HepG2 (cell line): ENCODE results near the gene FOLR2. TPM values are rescaled to one million over a fixed set of nuclear protein-coding genes. Genes with fewer than 3 reads are reported as not detected.

ENCODE experiments used
- ATAC-seq: fragments of 200-7000 bp; cut with Tn5 transposase; 3 replicates; pipeline ENCODE4 v1.9.1; 2020; ENCODE audit warnings: mild to moderate bottlenecking, moderate library complexity
- BruUV-seq: library from RNA; stranded (reverse); fragments of 400-500 nt; replicated peaks from 2 replicates; lab custom pipeline; 2021; lab: Mats Ljungman, UMichigan
- CTCF ChIA-PET: fragments of 300-600 bp; formaldehyde crosslinking; extraction: SDS; loops from one replicate; lab custom pipeline; 2021; ENCODE audit warnings: low total read pairs, inconsistent platforms, low intra/inter-chr PET ratio; lab: Yijun Ruan, JAX
- POLR2A ChIA-PET: fragments of 350-600 bp; sonication (Branson Sonifier 250); formaldehyde crosslinking; loops from one replicate; lab custom pipeline; 2020; ENCODE audit warnings: antibody characterized with exemption, inconsistent platforms; lab: Yijun Ruan, JAX
- DNase-seq: peaks from one replicate; pipeline ENCODE4 v3.0.0-alpha.2; 2015; ENCODE audit warnings: low spot score
- FAIRE-seq: peaks from 3 replicates; lab custom pipeline; 2011; peaks lifted over from hg19 to GRCh38; lab: Jason Lieb, UNC
- H2AFZ ChIP-seq: one replicate; pipeline ENCODE4 v1.6.1; 2011; ENCODE audit warnings: low read length, inconsistent platforms
- H3K27ac ChIP-seq: fragments of 300-600 bp; 3 replicates; pipeline ENCODE4 v1.8.0; 2011; ENCODE audit warnings: mixed run types, mild to moderate bottlenecking, mixed read lengths, low read length, inconsistent platforms; ENCODE audit not compliant: insufficient read depth; ENCODE audit errors: extremely low read length
- H3K27me3 ChIP-seq, 2 experiments: fragments of 200-600 bp in 1 of 2; 2 replicates in 1 of 2; 3 replicates in 1 of 2; pipeline versions ENCODE4 v1.6.0 to v1.8.0; 2011; ENCODE audit warnings: low read length in 2 of 2, mild to moderate bottlenecking in 2 of 2, moderate library complexity in 2 of 2, inconsistent platforms in 1 of 2; ENCODE audit not compliant: insufficient read depth in 2 of 2, control insufficient read depth in 1 of 2
- H3K36me3 ChIP-seq, 2 experiments: fragments of 200-600 bp in 1 of 2; replicated peaks in 1 of 2; 2 replicates in 1 of 2; 3 replicates in 1 of 2; pipeline versions ENCODE4 v1.5.1 to v1.8.0; 2011; ENCODE audit warnings: low read length in 2 of 2, inconsistent platforms in 1 of 2; ENCODE audit not compliant: insufficient read depth in 2 of 2, control insufficient read depth in 1 of 2
- H3K4me1 ChIP-seq: 2 replicates; pipeline ENCODE4 v1.5.1; 2012; ENCODE audit warnings: low read length, inconsistent platforms; ENCODE audit not compliant: insufficient read depth
- H3K4me2 ChIP-seq: 2 replicates; pipeline ENCODE4 v1.6.0; 2011; ENCODE audit warnings: low read depth, low read length, inconsistent platforms
- H3K4me3 ChIP-seq, 3 experiments: fragments of 200-600 bp in 1 of 3; sonication (generic), shearing (Covaris generic) in 1 of 3; replicated peaks in 1 of 3; 2 replicates each; pipeline ENCODE4 v1.5.1; 2011 to 2016; ENCODE audit warnings: low read length in 3 of 3, inconsistent platforms in 2 of 3, low read depth in 2 of 3, mild to moderate bottlenecking in 2 of 3, control low read depth in 1 of 3, mixed read lengths in 1 of 3; ENCODE audit not compliant: insufficient read depth in 1 of 3
- H3K79me2 ChIP-seq: one replicate; pipeline ENCODE4 v1.6.1; 2011; ENCODE audit warnings: low read length, inconsistent platforms; ENCODE audit not compliant: insufficient read depth
- H3K9ac ChIP-seq: 2 replicates; pipeline ENCODE4 v1.6.0; 2011; ENCODE audit warnings: mild to moderate bottlenecking, low read depth, low read length, inconsistent platforms; ENCODE audit not compliant: insufficient read depth
- H3K9me3 ChIP-seq: 2 replicates; pipeline ENCODE4 v1.5.1; 2012; ENCODE audit warnings: mild to moderate bottlenecking, low read length
- H4K20me1 ChIP-seq: 2 replicates; pipeline ENCODE4 v1.6.0; 2011; ENCODE audit warnings: inconsistent platforms, mild to moderate bottlenecking, low read length, moderate library complexity; ENCODE audit not compliant: insufficient read depth
- RXRA ChIP-seq: sonication (generic); formaldehyde crosslinking; IDR thresholded peaks from 2 replicates; pipeline ENCODE4 v1.5.1; 2020; ENCODE audit warnings: missing genetic modification reagents
- TCF7 ChIP-seq: sonication (generic); IDR thresholded peaks from 2 replicates; pipeline ENCODE4 v1.6.1; 2016; ENCODE audit warnings: antibody characterized with exemption, low read depth
- ZBTB2 ChIP-seq: sonication (generic); formaldehyde crosslinking; IDR thresholded peaks from 2 replicates; pipeline ENCODE4 v1.8.0; 2022; ENCODE audit warnings: low read depth, missing genetic modification reagents
- ZNF7 ChIP-seq: IDR thresholded peaks from 2 replicates; pipeline ENCODE4 v1.6.1; 2016; ENCODE audit warnings: missing biosample characterization, missing genetic modification reagents
- ZNF746 ChIP-seq: sonication (generic); formaldehyde crosslinking; IDR thresholded peaks from 2 replicates; pipeline ENCODE4 v1.8.0; 2022; ENCODE audit warnings: mild to moderate bottlenecking, missing genetic modification reagents
- ZNF75D ChIP-seq: sonication (generic); formaldehyde crosslinking; IDR thresholded peaks from 2 replicates; pipeline ENCODE4 v1.8.1; 2023; ENCODE audit warnings: missing genetic modification reagents, mild to moderate bottlenecking, borderline replicate concordance
- WGBS: methylation state at CpG from one replicate; pipeline ENCODE4 v1.1.6; 2017; ENCODE audit warnings: low lambda C conversion rate; 5-methylcytosine and 5-hydroxymethylcytosine counted together
- in situ Hi-C: cut with HindIII; loops from 2 replicates; pipeline ENCODE4 v1.10.0; 2017; ENCODE audit warnings: low pct_unique_long_range_greater_than_20kb; ENCODE audit not compliant: extremely low pct_ligation_motif_present
- intact Hi-C: fragments of 100-400 bp; cut with micrococcal nuclease; formaldehyde crosslinking; loops from one replicate; pipeline ENCODE4 v1.10.0; 2022; ENCODE audit not compliant: unreplicated experiment
- polyA plus RNA-seq, 8 experiments: library from polyadenylated mRNA; depleted of rRNA in 3 of 8; stranded (reverse) in 7 of 8; unstranded in 1 of 8; fragments of >200 nt; fragmentation: Illumina TruSeq in 4 of 8; extraction: Trizol in 4 of 8; gene quantifications; 2 replicates each; pipeline versions ENCODE4 v1.2.1 to v1.2.3, GENCODE V29; 2011 to 2016; ENCODE audit warnings: low read depth in 4 of 8, missing spikeins in 1 of 8, mixed read lengths in 1 of 8; ENCODE audit not compliant: insufficient read depth in 1 of 8
- total RNA-seq, 5 experiments: library from RNA; depleted of rRNA; stranded (reverse); fragments of >200 nt; fragmentation: Illumina TruSeq; extraction: Trizol; gene quantifications; 2 replicates each; pipeline ENCODE4 v1.2.3, GENCODE V29; 2016; ENCODE audit warnings: low read depth in 1 of 5
- TF ChIP-seq, protein P1 (sequence below): sonication (generic); formaldehyde crosslinking; IDR thresholded peaks from 2 replicates; pipeline ENCODE4 v1.8.0; 2022; ENCODE audit warnings: missing genetic modification reagents, low read depth, mild to moderate bottlenecking, borderline replicate concordance

Gene FOLR2
- total and polyA plus RNA-seq, 2 of the 13 experiments (the other 11 are each of a cell fraction or from before 2014, with no cell fraction given), result 0.09 TPM; not detected in 1

DNA sequence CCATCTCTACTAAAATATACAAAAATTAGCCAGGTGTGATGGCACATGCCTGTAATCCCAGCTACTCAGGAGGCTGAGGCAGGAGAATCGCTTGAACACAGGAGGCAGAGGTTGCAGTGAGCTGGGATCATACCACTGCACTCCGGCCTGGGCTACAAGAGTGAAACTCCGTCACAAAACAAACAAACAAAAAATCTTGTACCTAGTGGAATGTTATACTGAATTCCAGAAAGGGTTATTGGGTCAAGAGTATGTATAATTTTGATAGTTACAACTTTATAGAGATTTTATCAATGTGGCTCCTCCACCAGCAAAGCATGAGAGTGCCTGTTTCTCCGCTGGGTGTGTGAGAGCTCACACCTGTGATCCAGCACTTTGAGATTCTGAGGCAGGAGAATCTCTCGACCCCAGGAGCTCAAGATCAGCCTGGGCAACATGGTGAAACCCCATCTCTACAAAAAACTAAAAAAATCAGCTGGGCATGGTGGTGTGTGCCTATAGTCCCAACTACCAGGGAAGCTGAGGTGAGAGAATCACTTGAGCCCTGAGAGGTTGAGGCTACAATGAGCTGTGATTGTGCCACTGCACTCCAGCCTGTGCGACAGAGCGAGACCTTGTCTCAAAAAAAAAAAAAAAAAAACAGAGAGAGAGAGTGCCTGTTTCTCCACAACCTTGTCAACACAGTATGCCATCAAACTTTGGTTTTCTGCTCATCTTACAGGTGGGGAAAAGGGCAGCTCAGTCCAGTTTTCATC, 37.4 kb upstream of the FOLR2 start:
- POLR2A ChIA-PET, result no interaction called here
- Histone ChIP-seq H4K20me1 (no peaks in the 10 kb centered on the region), H3K36me3 (no peaks in the 10 kb centered on the region), H3K4me3 (no peak overlapping the region), H3K9ac (no peak overlapping the region), H3K79me2 (no peaks in the 10 kb centered on the region), H3K27ac (no peak overlapping the region), H3K4me1 (peaks cover 11% of the 10 kb centered on the region), H3K4me2 (no peak overlapping the region), H2AFZ (no peak overlapping the region), H3K27me3 (no peaks in the 10 kb centered on the region; a peak in 1 of 5 replicates), H3K9me3 (no peaks in the 10 kb centered on the region)
- in situ Hi-C loops, result no loop called here
- no peak for ATAC-seq
- intact Hi-C loops, result no loop called here
- FAIRE-seq, result no peak
- CTCF ChIA-PET, result no interaction called here
- BruUV-seq, result no TSS peak
- WGBS, result 42% methylated on average over 7 of the region's 7 CpGs
- DNase-seq, result no peak
- no peak for TF ChIP-seq ZNF7
- TF ChIP-seq, protein P1, sequence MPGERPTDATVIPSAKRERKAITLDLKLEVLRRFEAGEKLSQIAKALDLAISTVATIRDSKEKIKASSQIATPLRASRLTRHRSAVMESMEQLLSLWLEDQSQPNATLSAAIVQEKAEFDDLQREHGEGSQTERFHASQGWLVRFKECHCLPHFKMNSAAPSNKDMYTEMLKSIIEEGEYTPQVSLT (CRISPR knock-in tag), result no peak
- no peak for TF ChIP-seq ZBTB2 (CRISPR knock-in tag)
- no peak for TF ChIP-seq RXRA
- TF ChIP-seq ZNF746 (CRISPR knock-in tag), result no peak
- no peak for TF ChIP-seq TCF7
- no peak for TF ChIP-seq ZNF75D
